Liver (tissue), 9 donors: Measurements from ENCODE around the gene LIPI. TPM values are rescaled to one million over a fixed set of nuclear protein-coding genes. Genes with fewer than 3 reads are reported as not detected.

Experiments
- DNase-seq: peaks from one replicate; pipeline ENCODE4 v3.0.0-alpha.2; 2017; ENCODE audit warnings: low spot score
- H3K27ac ChIP-seq, 2 donors: one replicate each; pipeline ENCODE4 v1.7.0; 2013; ENCODE audit warnings: inconsistent platforms in 2 of 2, low read length in 2 of 2, control low read depth in 1 of 2, low read depth in 1 of 2, mild to moderate bottlenecking in 1 of 2
- H3K27me3 ChIP-seq, 4 donors: one replicate each; pipeline versions ENCODE4 v1.6.1 to v1.7.0; 2013; ENCODE audit warnings: low read length in 3 of 4, inconsistent platforms in 1 of 4, mild to moderate bottlenecking in 1 of 4, moderate library complexity in 1 of 4; ENCODE audit not compliant: control insufficient read depth in 4 of 4, insufficient read depth in 4 of 4
- H3K36me3 ChIP-seq, 4 donors: one replicate each; pipeline versions ENCODE4 v1.6.1 to v1.7.0; 2013; ENCODE audit warnings: low read length in 3 of 4, mild to moderate bottlenecking in 3 of 4, low read depth in 1 of 4, moderate library complexity in 1 of 4; ENCODE audit not compliant: control insufficient read depth in 4 of 4, insufficient read depth in 3 of 4
- H3K4me1 ChIP-seq, 4 donors: one replicate each; pipeline versions ENCODE4 v1.6.1 to v1.7.0; 2013; ENCODE audit warnings: low read length in 3 of 4, mild to moderate bottlenecking in 3 of 4, moderate library complexity in 1 of 4; ENCODE audit not compliant: control insufficient read depth in 4 of 4, insufficient read depth in 4 of 4
- H3K4me3 ChIP-seq, 3 donors: one replicate each; pipeline versions ENCODE4 v1.6.1 to v1.7.0; 2013; ENCODE audit warnings: low read length in 3 of 3, control low read depth in 1 of 3, low read depth in 1 of 3, mild to moderate bottlenecking in 1 of 3
- H3K9ac ChIP-seq, 2 donors: one replicate each; pipeline ENCODE4 v1.7.0; 2013; ENCODE audit warnings: low read length in 2 of 2, mild to moderate bottlenecking in 2 of 2, moderate library complexity in 2 of 2, control low read depth in 1 of 2, low read depth in 1 of 2
- H3K9me3 ChIP-seq, 4 donors: one replicate each; pipeline versions ENCODE4 v1.6.1 to v1.7.0; 2013; ENCODE audit warnings: low read length in 3 of 4; ENCODE audit not compliant: control insufficient read depth in 4 of 4
- FOXA1 ChIP-seq: IDR thresholded peaks from 2 replicates; pipeline ENCODE4 v1.6.1; 2016; ENCODE audit warnings: antibody characterized with exemption
- GABPA ChIP-seq, 2 donors: IDR thresholded peaks in 1 of 2; conservative IDR thresholded peaks in 1 of 2; 2 replicates each; pipeline ENCODE4 v1.6.1; 2016; ENCODE audit warnings: antibody characterized with exemption in 2 of 2, mild to moderate bottlenecking in 1 of 2, moderate library complexity in 1 of 2
- HNF4G ChIP-seq: IDR thresholded peaks from 2 replicates; pipeline ENCODE4 v1.6.1; 2016; ENCODE audit warnings: antibody characterized with exemption
- JUND ChIP-seq, 2 donors: IDR thresholded peaks; 2 replicates each; pipeline ENCODE4 v1.6.1; 2016; ENCODE audit warnings: antibody characterized with exemption in 2 of 2
- NR2F2 ChIP-seq: IDR thresholded peaks from 2 replicates; pipeline ENCODE4 v1.6.1; 2016; ENCODE audit warnings: antibody characterized with exemption
- RAD21 ChIP-seq, 2 donors: IDR thresholded peaks; 2 replicates each; pipeline ENCODE4 v1.6.1; 2016; ENCODE audit warnings: antibody characterized with exemption in 2 of 2, mild to moderate bottlenecking in 2 of 2
- SP1 ChIP-seq: IDR thresholded peaks from 2 replicates; pipeline ENCODE4 v1.6.1; 2018; ENCODE audit warnings: antibody characterized with exemption, mild to moderate bottlenecking
- TAF1 ChIP-seq: conservative IDR thresholded peaks from 2 replicates; pipeline ENCODE4 v1.6.1; 2016; ENCODE audit warnings: antibody characterized with exemption, mild to moderate bottlenecking
- WGBS: extraction: QIAGEN DNeasy Blood & Tissue Kit; methylation state at CpG from one replicate; pipeline ENCODE4 v1.1.7; 2013; 5-methylcytosine and 5-hydroxymethylcytosine counted together
- polyA plus RNA-seq, 2 donors: library from polyadenylated mRNA; stranded (reverse) in 1 of 2; unstranded in 1 of 2; fragments of 200-250 nt in 1 of 2; fragments of >200 nt in 1 of 2; fragmentation: Nextera tagmentation in 1 of 2; extraction: Ambion mirVana in 1 of 2; gene quantifications; one replicate each; pipeline versions ENCODE4 v1.2.1 to v1.2.3, GENCODE V29; 2013 to 2015
- total RNA-seq, 2 donors: library from RNA; depleted of rRNA; stranded (reverse); fragments of >200 nt; gene quantifications; one replicate each; pipeline ENCODE4 v1.2.3, GENCODE V29; 2014
- TF ChIP-seq, protein P1 (sequence below): IDR thresholded peaks from 2 replicates; pipeline ENCODE4 v1.6.1; 2016; ENCODE audit warnings: antibody characterized with exemption, mild to moderate bottlenecking
- TF ChIP-seq, protein P2 (sequence below): fragments of 150-350 bp; IDR thresholded peaks from 2 replicates; pipeline ENCODE4 v1.5.1; 2017; ENCODE audit warnings: improper control_type of control experiment, low read depth, low read length; ENCODE audit not compliant: missing input control
- TF ChIP-seq, protein P3 (sequence below): IDR thresholded peaks from 2 replicates; pipeline ENCODE4 v1.6.1; 2016; ENCODE audit warnings: antibody characterized with exemption
- donor health status: healthy.
- donor health status: healthy.
- donor health status: healthy.
- donor health status: healthy.
- donor health status: healthy.

The LIPI gene
- total and polyA plus RNA-seq, 4 donors, result not detected

DNA sequence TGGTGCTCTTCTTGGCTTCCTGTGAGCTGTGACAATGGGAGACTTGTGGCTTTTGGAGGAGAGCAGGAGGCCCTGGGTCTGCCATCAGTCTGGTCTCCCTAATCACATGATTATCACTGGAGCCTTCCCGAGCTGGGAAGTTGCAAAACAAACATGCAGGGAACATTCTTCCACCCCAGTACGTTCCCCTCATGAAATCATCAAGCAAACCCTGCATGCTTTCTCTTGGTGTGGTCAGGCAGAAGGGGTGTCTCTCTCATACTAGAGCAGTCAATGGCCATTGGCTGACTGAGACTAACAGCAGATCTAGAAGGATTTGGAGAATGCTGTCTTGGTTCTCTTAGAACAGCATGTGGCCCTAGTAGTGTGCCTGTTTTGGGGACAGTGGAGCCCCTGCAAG is 111.2 kb downstream of the LIPI start:
- no peak for DNase-seq
- 24% methylated on average over 2 of the region's 2 CpGs for WGBS
- Histone ChIP-seq H3K9ac (no peak overlapping the region), H3K36me3 (no peaks in the 10 kb centered on the region), H3K4me3 (no peak overlapping the region), H3K4me1 (no peaks in the 10 kb centered on the region), H3K9me3 (no peaks in the 10 kb centered on the region), H3K27ac (no peak overlapping the region), H3K27me3 (no peaks in the 10 kb centered on the region)
- TF ChIP-seq GABPA (IDR thresholded peaks at IDR 0.05 in 1 of 2, conservative IDR thresholded peaks at IDR 0.05 in 1 of 2) (no peak), RAD21 (IDR thresholded peaks at IDR 0.05) (no peak), NR2F2 (no peak), FOXA1 (no peak)
- TF ChIP-seq, protein P1, sequence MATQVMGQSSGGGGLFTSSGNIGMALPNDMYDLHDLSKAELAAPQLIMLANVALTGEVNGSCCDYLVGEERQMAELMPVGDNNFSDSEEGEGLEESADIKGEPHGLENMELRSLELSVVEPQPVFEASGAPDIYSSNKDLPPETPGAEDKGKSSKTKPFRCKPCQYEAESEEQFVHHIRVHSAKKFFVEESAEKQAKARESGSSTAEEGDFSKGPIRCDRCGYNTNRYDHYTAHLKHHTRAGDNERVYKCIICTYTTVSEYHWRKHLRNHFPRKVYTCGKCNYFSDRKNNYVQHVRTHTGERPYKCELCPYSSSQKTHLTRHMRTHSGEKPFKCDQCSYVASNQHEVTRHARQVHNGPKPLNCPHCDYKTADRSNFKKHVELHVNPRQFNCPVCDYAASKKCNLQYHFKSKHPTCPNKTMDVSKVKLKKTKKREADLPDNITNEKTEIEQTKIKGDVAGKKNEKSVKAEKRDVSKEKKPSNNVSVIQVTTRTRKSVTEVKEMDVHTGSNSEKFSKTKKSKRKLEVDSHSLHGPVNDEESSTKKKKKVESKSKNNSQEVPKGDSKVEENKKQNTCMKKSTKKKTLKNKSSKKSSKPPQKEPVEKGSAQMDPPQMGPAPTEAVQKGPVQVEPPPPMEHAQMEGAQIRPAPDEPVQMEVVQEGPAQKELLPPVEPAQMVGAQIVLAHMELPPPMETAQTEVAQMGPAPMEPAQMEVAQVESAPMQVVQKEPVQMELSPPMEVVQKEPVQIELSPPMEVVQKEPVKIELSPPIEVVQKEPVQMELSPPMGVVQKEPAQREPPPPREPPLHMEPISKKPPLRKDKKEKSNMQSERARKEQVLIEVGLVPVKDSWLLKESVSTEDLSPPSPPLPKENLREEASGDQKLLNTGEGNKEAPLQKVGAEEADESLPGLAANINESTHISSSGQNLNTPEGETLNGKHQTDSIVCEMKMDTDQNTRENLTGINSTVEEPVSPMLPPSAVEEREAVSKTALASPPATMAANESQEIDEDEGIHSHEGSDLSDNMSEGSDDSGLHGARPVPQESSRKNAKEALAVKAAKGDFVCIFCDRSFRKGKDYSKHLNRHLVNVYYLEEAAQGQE, result no peak
- TF ChIP-seq, protein P2, sequence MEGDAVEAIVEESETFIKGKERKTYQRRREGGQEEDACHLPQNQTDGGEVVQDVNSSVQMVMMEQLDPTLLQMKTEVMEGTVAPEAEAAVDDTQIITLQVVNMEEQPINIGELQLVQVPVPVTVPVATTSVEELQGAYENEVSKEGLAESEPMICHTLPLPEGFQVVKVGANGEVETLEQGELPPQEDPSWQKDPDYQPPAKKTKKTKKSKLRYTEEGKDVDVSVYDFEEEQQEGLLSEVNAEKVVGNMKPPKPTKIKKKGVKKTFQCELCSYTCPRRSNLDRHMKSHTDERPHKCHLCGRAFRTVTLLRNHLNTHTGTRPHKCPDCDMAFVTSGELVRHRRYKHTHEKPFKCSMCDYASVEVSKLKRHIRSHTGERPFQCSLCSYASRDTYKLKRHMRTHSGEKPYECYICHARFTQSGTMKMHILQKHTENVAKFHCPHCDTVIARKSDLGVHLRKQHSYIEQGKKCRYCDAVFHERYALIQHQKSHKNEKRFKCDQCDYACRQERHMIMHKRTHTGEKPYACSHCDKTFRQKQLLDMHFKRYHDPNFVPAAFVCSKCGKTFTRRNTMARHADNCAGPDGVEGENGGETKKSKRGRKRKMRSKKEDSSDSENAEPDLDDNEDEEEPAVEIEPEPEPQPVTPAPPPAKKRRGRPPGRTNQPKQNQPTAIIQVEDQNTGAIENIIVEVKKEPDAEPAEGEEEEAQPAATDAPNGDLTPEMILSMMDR, result no peak

DNA sequence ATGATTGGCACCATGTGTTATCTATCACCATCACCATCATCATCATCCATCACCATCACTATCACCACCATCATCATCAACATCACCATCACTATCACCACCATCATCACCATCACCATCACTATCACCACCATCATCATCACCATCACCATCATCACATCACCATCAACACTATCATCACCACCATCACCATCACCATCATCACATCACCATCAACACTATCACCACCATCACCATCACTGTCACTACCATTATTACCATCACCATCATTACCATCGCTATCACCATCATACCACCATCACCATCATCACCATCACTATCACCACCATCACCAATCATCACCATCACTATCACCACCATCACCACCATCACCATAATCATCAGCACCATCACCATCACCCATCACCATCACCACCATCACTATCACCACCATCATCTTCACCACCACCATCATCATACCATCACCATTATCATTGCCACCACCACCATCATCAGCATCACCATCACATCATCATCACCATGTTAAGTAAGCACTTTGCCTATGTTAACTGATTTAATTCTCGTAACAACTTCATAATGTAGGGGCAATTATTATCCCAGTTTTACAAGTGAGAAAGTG is 112.8 kb downstream of the LIPI start:
- DNase-seq, result no peak
- Histone ChIP-seq H3K27me3 (no peaks in the 10 kb centered on the region), H3K4me1 (no peaks in the 10 kb centered on the region), H3K27ac (no peak overlapping the region), H3K36me3 (no peaks in the 10 kb centered on the region), H3K4me3 (no peak overlapping the region), H3K9ac (no peak overlapping the region), H3K9me3 (no peaks in the 10 kb centered on the region)
- 90% methylated on average over 2 of the region's 2 CpGs for whole genome bisulfite sequencing
- TF ChIP-seq RAD21 (IDR thresholded peaks at IDR 0.05), result no peak
- no peak for TF ChIP-seq JUND (IDR thresholded peaks at IDR 0.05)
- TF ChIP-seq HNF4G, result no peak
- no peak for TF ChIP-seq SP1
- TF ChIP-seq, protein P1, result no peak
- TF ChIP-seq NR2F2, result no peak
- TF ChIP-seq, protein P3, sequence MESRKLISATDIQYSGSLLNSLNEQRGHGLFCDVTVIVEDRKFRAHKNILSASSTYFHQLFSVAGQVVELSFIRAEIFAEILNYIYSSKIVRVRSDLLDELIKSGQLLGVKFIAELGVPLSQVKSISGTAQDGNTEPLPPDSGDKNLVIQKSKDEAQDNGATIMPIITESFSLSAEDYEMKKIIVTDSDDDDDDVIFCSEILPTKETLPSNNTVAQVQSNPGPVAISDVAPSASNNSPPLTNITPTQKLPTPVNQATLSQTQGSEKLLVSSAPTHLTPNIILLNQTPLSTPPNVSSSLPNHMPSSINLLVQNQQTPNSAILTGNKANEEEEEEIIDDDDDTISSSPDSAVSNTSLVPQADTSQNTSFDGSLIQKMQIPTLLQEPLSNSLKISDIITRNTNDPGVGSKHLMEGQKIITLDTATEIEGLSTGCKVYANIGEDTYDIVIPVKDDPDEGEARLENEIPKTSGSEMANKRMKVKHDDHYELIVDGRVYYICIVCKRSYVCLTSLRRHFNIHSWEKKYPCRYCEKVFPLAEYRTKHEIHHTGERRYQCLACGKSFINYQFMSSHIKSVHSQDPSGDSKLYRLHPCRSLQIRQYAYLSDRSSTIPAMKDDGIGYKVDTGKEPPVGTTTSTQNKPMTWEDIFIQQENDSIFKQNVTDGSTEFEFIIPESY, result no peak
- TF ChIP-seq TAF1, result no peak
